ENCODE results near the gene TMEM201.
A peak's percentile ranks its signal among the peaks of the same experiment; 100 is the strongest.
"Not testable (repeated sequence)": the region's sequence is repeated elsewhere in the genome, so short reads cannot be mapped to it uniquely, and the experiment has no call there.

The TMEM201 gene

GRCh38 chr1:9588551-9589143 is at the start of gene TMEM201:
TMEM201 (plus strand) TSS chr1:9588911; CDS start chr1:9588931, 20 bp downstream.
- DNase-seq (ENCODE audit: low read depth in 2 of 3, low spot score in 1 of 3) = peak; percentile 87 to 92 (median 88)

GRCh38 chr1:9539165-9539828 is 49.4 kb upstream of the TMEM201 start, which contains the start of gene SLC25A33:
SLC25A33 (plus strand) TSS chr1:9539465; CDS start chr1:9539692, 227 bp downstream.
- peak; percentile 97 to 99 (median 98) for DNase-seq (ENCODE audit: low read depth in 2 of 3, low spot score in 1 of 3)

GRCh38 chr1:9539829-9540550 is 48.7 kb upstream of the TMEM201 start:
- peak in 1 of 3 donors; percentile 38 for DNase-seq (ENCODE audit: low read depth in 2 of 3, low spot score in 1 of 3)

- DNase-seq (ENCODE audit: low read depth in 2 of 3, low spot score in 1 of 3) = no peak
Observed at GRCh38 chr1:9542430-9542829, 46.3 kb upstream of the TMEM201 start.

- no peak for DNase-seq (ENCODE audit: low read depth in 2 of 3, low spot score in 1 of 3)
Observed at GRCh38 chr1:9544926-9545325, 43.8 kb upstream of the TMEM201 start.

- DNase-seq (ENCODE audit: low read depth in 2 of 3, low spot score in 1 of 3) = no peak
Observed at GRCh38 chr1:9549955-9550546, 38.7 kb upstream of the TMEM201 start.

GRCh38 chr1:9551984-9552383 is 36.7 kb upstream of the TMEM201 start:
- no peak for DNase-seq (ENCODE audit: low read depth in 2 of 3, low spot score in 1 of 3)

- DNase-seq (ENCODE audit: low read depth in 2 of 3, low spot score in 1 of 3) = no peak
Observed at GRCh38 chr1:9553736-9554144, 35.0 kb upstream of the TMEM201 start.

GRCh38 chr1:9555942-9556341 is 32.8 kb upstream of the TMEM201 start:
- DNase-seq (ENCODE audit: low read depth in 2 of 3, low spot score in 1 of 3) = no peak

- no peak for DNase-seq (ENCODE audit: low read depth in 2 of 3, low spot score in 1 of 3)
Observed at GRCh38 chr1:9557624-9558023, 31.1 kb upstream of the TMEM201 start.

GRCh38 chr1:9558271-9558945 is 30.3 kb upstream of the TMEM201 start:
- no peak for DNase-seq (ENCODE audit: low read depth in 2 of 3, low spot score in 1 of 3)

- DNase-seq (ENCODE audit: low read depth in 2 of 3, low spot score in 1 of 3) = no peak
Observed at GRCh38 chr1:9558946-9559545, 29.7 kb upstream of the TMEM201 start.

- DNase-seq (ENCODE audit: low read depth in 2 of 3, low spot score in 1 of 3) = no peak
Observed at GRCh38 chr1:9559673-9560072, 29.0 kb upstream of the TMEM201 start.

GRCh38 chr1:9560090-9560489 is 28.6 kb upstream of the TMEM201 start:
- DNase-seq (ENCODE audit: low read depth in 2 of 3, low spot score in 1 of 3) = not testable (repeated sequence)

GRCh38 chr1:9561429-9561828 is 27.3 kb upstream of the TMEM201 start:
- DNase-seq (ENCODE audit: low read depth in 2 of 3, low spot score in 1 of 3) = no peak

- DNase-seq (ENCODE audit: low read depth in 2 of 3, low spot score in 1 of 3) = no peak
Observed at GRCh38 chr1:9569267-9569666, 19.4 kb upstream of the TMEM201 start.

- DNase-seq (ENCODE audit: low read depth in 2 of 3, low spot score in 1 of 3) = not testable (repeated sequence)
Observed at GRCh38 chr1:9570886-9571529, 17.7 kb upstream of the TMEM201 start.

- DNase-seq (ENCODE audit: low read depth in 2 of 3, low spot score in 1 of 3) = no peak
Observed at GRCh38 chr1:9573723-9574122, 15.0 kb upstream of the TMEM201 start.

- no peak for DNase-seq (ENCODE audit: low read depth in 2 of 3, low spot score in 1 of 3)
Observed at GRCh38 chr1:9575486-9575885, 13.2 kb upstream of the TMEM201 start.

- DNase-seq (ENCODE audit: low read depth in 2 of 3, low spot score in 1 of 3) = no peak
Observed at GRCh38 chr1:9576903-9577302, 11.8 kb upstream of the TMEM201 start.
